Fibroblast of peridontal ligament (primary cell): ENCODE data around the gene OR4M1.
A peak's percentile ranks its signal among the peaks of the same experiment; 100 is the strongest.
"Not testable (repeated sequence)": the region's sequence is repeated elsewhere in the genome, so short reads cannot be mapped to it uniquely, and the experiment has no call there.

ENCODE experiments used
- DNase-seq: peaks from one replicate; pipeline ENCODE4 v3.0.0-alpha.2; 2010; ENCODE audit errors: extremely low read depth

The OR4M1 gene

DNA sequence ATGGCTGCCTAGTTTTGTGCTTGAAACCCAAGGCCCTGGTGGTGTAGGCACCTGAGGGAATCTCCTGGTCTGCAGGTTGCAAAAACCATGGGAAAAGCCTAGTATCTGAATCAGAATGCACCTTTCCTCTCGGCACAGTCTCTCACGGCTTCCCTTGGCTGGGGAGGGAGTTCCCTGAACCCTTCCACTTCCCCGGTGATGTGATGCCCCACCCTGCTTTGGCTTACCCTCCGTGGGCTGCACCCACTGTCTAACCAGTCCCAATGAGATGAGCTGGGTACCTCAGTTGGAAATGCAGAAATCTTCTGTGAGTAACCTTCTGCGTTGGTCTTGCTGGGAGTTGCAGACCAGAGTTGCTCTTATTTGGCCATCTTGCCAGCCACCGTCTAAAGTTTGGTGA is 47.7 kb downstream of the OR4M1 start:
- DNase-seq = not testable (repeated sequence)

GRCh38 chr14:19823178-19823577 is 49.9 kb downstream of the OR4M1 start:
- DNase-seq = no peak

DNA sequence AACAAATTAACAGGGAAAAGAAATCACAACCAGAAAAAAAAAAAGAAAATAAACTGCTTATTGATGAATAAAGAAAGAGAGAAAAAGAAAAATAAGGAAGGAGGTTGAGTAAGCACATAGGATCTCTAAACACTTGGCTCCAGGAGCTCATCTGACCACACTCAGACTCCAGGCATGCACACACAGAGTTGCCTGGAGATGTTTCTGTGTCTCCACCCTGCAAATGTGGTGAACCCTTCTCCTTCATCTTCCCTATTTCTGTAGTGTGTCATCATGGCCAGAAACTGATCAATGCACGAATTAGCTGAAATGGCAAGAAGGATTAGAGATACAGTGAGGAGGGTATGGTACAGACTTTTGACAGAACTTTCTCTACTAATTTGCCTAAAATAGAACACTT is 50.5 kb downstream of the OR4M1 start:
- peak; percentile 14 for DNase-seq

DNA sequence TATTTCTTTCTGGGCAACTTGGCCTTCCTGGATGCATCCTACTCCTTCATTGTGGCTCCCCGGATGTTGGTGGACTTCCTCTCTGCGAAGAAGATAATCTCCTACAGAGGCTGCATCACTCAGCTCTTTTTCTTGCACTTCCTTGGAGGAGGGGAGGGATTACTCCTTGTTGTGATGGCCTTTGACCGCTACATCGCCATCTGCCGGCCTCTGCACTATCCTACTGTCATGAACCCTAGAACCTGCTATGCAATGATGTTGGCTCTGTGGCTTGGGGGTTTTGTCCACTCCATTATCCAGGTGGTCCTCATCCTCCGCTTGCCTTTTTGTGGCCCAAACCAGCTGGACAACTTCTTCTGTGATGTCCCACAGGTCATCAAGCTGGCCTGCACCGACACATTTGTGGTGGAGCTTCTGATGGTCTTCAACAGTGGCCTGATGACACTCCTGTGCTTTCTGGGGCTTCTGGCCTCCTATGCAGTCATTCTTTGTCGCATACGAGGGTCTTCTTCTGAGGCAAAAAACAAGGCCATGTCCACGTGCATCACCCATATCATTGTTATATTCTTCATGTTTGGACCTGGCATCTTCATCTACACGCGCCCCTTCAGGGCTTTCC is 54.4 kb downstream of the OR4M1 start:
- not testable (repeated sequence) for DNase-seq

- DNase-seq = no peak
Measured at GRCh38 chr14:19828314-19828713, 55.0 kb downstream of the OR4M1 start.
